ENCODE results near the gene NTSR2.

NTSR2 gene

DNA sequence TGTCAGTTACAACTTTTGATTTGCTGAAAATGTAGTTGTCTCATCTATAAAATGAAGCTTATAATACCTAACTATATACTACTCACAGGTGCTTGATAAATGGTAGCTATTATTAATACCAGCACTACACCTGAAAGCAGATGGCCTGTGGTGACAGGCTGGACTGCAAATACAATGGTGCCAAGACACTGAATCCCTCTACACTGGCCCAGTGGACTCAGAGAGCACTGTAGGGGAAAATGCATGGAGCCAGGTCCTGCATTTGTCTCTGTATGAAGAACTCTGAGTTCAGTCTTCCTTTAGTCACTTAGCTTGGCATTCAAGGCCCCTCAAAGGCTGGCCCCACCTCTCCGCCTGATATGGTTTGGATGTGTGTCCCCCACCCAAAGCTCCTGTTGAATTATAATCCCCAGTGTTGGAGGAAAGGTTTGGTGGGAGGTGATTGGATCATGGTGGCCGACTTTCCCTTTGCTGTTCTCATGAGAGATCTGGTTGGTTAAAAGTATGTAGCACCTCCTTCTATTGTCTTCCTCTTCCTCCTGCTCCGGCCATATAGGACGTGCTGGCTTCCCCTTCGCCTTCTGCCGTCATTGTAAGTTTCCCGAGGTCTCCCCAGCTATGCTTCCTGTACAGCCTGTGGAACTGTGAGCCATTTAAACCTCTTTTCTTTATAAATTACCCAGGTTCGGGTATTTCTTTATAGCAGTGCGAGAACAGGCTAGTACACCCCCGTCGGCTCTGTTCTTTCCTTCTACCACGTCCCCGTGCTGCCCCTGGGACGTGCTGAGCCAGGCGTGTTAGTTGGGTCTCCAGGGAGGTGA lies 11.1 kb upstream of the NTSR2 start:
- DNase-seq (ENCODE audit: low spot score): no peak
- no peak for TF ChIP-seq CTCF (IDR thresholded peaks at IDR 0.05; ENCODE audit: extremely low read depth, insufficient read depth, missing control alignments)
- in situ Hi-C loops (cut with MboI; ENCODE audit: low pct_unique_long_range_greater_than_20kb, low sequenced_read_pairs, unreplicated experiment): loop anchor here (10.0 to 25.0 kb wide), 2 partner anchors 104 to 1331 kb away; no protein-coding TSS in a partner anchor

- no peak for DNase-seq (ENCODE audit: low spot score)
- in situ Hi-C loops (cut with MboI; ENCODE audit: low pct_unique_long_range_greater_than_20kb, low sequenced_read_pairs, unreplicated experiment): loop anchor here (10.0 to 25.0 kb wide), 2 partner anchors 104 to 1332 kb away; no protein-coding TSS in a partner anchor
- no peak for TF ChIP-seq CTCF (IDR thresholded peaks at IDR 0.05; ENCODE audit: extremely low read depth, insufficient read depth, missing control alignments)
Measured at GRCh38 chr2:11680182-11680900, 10.3 kb upstream of the NTSR2 start.

DNA sequence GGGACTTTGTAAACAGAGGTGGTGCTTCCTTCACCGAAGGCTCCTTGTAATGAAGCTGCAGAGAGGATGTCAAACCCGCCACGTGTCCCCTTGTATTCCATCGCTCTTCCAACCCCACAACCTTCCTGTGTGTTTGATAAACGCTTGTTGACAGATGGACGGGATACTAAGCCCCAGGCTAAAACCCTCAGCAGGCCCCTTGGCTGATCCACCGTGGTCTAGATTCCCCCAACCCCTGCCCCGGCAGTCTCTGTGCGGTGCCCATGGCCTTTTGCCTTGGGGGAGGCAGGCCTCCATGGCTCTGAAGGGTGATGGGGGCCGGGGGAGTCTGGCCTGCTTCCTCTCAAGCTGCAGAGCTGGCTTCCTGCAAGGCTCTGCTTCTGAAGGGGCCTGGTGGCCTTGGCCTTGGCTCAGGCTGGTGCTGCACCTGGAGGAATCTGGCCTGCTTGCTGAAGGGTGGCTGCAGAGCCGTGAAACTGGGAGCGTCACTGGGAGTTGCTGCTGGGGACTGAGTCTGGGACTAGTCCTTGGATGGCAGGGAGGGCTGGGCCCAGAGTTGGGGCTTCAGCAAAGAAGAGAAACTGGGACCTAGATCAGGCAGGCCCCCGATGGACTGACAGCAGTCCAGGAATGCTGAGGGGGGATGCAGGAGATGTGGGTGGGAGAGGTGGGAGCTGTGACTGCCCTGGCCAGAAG lies 9.6 kb upstream of the NTSR2 start:
- DNase-seq (ENCODE audit: low spot score): no peak
- no peak for TF ChIP-seq CTCF (IDR thresholded peaks at IDR 0.05; ENCODE audit: extremely low read depth, insufficient read depth, missing control alignments)
- in situ Hi-C loops (cut with MboI; ENCODE audit: low pct_unique_long_range_greater_than_20kb, low sequenced_read_pairs, unreplicated experiment): loop anchor here (10.0 to 25.0 kb wide), 2 partner anchors 105 to 1333 kb away; no protein-coding TSS in a partner anchor

DNA sequence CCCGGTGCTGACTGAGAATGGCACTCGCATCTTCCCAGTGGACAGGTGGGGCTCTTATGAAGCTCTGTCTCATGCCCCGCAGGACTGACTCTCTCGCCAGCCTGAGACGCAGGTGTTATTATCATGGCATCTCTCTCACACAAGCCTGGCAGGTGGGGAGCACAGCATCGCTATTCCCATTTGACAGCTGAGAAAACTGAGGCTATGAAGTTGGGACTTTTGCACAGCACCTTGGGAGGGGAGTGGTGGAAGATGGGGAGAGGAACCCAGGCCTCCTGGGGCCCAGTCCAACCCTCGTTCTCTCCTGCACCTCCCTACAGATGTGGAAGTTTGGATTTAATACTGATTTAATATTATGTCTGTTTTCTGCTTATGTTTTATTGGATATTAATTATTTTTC lies 9.0 kb upstream of the NTSR2 start:
- DNase-seq (ENCODE audit: low spot score): no peak
- in situ Hi-C loops (cut with MboI; ENCODE audit: low pct_unique_long_range_greater_than_20kb, low sequenced_read_pairs, unreplicated experiment): loop anchor here (25.0 kb wide), 1 partner anchor 1333 kb away; no protein-coding TSS in a partner anchor
- no peak for TF ChIP-seq CTCF (IDR thresholded peaks at IDR 0.05; ENCODE audit: extremely low read depth, insufficient read depth, missing control alignments)

- no peak for TF ChIP-seq CTCF (IDR thresholded peaks at IDR 0.05; ENCODE audit: extremely low read depth, insufficient read depth, missing control alignments)
- no peak for DNase-seq (ENCODE audit: low spot score)
- in situ Hi-C loops (cut with MboI; ENCODE audit: low pct_unique_long_range_greater_than_20kb, low sequenced_read_pairs, unreplicated experiment): loop anchor here (25.0 kb wide), 1 partner anchor 1334 kb away; no protein-coding TSS in a partner anchor
Measured at GRCh38 chr2:11678306-11678960, 8.4 kb upstream of the NTSR2 start.
